Progenitor cell of endocrine pancreas (in vitro differentiated cells): Measurements from ENCODE around the gene STAB2. TPM values are rescaled to one million over a fixed set of nuclear protein-coding genes. Genes with fewer than 3 reads are reported as not detected.

Experiments used
- DNase-seq: peaks from one replicate; pipeline ENCODE4 v3.0.0; 2021; ENCODE audit warnings: low spot score; ENCODE audit not compliant: unreplicated experiment
- H3K27ac Mint-ChIP-seq: 2 replicates; pipeline ENCODE4 v1.8.0; 2021; ENCODE audit warnings: mild to moderate bottlenecking, moderate library complexity, mixed read lengths
- H3K27me3 Mint-ChIP-seq: 2 replicates; pipeline ENCODE4 v1.8.0; 2021; ENCODE audit warnings: mixed read lengths
- H3K36me3 Mint-ChIP-seq: 2 replicates; pipeline ENCODE4 v1.8.0; 2022; ENCODE audit warnings: mixed read lengths; ENCODE audit not compliant: insufficient read depth
- H3K4me1 Mint-ChIP-seq: 2 replicates; pipeline ENCODE4 v1.8.0; 2021; ENCODE audit warnings: low read depth, mixed read lengths
- H3K4me3 Mint-ChIP-seq: 2 replicates; pipeline ENCODE4 v1.8.0; 2021; ENCODE audit warnings: low read depth, mild to moderate bottlenecking, moderate library complexity, mixed read lengths
- H3K9me3 Mint-ChIP-seq: 2 replicates; pipeline ENCODE4 v1.8.0; 2021; ENCODE audit warnings: low read depth, mixed read lengths
- total RNA-seq: library from RNA; stranded (reverse); gene quantifications from 2 replicates; pipeline ENCODE4 v1.2.1, GENCODE V29; 2021
- TF ChIP-seq, protein P1 (sequence below): fragments of 200-600 bp; sonication (generic); IDR thresholded peaks from one replicate; pipeline ENCODE4 v1.5.0; 2021; ENCODE audit warnings: antibody characterized with exemption, mild to moderate bottlenecking; ENCODE audit not compliant: unreplicated experiment

The STAB2 gene
- total RNA-seq, 1 donor from 2014 or later, result not detected

DNA sequence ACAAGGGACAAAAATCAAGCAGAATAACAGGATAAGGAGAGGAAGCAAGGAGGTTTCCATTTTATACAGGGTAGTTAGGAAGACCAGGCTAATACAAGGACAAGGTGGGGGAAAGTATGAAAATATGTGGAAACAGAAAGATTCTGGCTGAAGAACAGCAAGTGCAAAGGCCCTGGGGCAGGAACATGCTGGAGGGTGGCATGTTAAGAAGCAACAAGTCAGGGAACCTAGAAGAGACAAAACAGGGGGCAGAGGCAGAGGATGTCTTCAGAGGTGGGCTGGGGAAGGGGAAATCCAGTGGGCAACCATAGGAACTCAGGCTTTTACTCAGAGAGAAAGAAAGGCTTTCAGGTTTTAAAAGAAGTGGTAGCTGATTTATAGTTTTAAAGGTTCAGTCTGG, 199.1 kb downstream of the STAB2 start:
- no peaks in the 10 kb centered on the region for H3K27me3 Mint-ChIP-seq
- H3K4me3 Mint-ChIP-seq, result no peak overlapping the region
- H3K9me3 Mint-ChIP-seq, result no peaks in the 10 kb centered on the region
- peaks cover 15% of the 10 kb centered on the region for H3K4me1 Mint-ChIP-seq
- H3K27ac Mint-ChIP-seq, result no peak overlapping the region
- peaks cover 10% of the 10 kb centered on the region for H3K36me3 Mint-ChIP-seq
- DNase-seq, result no peak
- TF ChIP-seq, protein P1, sequence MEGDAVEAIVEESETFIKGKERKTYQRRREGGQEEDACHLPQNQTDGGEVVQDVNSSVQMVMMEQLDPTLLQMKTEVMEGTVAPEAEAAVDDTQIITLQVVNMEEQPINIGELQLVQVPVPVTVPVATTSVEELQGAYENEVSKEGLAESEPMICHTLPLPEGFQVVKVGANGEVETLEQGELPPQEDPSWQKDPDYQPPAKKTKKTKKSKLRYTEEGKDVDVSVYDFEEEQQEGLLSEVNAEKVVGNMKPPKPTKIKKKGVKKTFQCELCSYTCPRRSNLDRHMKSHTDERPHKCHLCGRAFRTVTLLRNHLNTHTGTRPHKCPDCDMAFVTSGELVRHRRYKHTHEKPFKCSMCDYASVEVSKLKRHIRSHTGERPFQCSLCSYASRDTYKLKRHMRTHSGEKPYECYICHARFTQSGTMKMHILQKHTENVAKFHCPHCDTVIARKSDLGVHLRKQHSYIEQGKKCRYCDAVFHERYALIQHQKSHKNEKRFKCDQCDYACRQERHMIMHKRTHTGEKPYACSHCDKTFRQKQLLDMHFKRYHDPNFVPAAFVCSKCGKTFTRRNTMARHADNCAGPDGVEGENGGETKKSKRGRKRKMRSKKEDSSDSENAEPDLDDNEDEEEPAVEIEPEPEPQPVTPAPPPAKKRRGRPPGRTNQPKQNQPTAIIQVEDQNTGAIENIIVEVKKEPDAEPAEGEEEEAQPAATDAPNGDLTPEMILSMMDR, result no peak

DNA sequence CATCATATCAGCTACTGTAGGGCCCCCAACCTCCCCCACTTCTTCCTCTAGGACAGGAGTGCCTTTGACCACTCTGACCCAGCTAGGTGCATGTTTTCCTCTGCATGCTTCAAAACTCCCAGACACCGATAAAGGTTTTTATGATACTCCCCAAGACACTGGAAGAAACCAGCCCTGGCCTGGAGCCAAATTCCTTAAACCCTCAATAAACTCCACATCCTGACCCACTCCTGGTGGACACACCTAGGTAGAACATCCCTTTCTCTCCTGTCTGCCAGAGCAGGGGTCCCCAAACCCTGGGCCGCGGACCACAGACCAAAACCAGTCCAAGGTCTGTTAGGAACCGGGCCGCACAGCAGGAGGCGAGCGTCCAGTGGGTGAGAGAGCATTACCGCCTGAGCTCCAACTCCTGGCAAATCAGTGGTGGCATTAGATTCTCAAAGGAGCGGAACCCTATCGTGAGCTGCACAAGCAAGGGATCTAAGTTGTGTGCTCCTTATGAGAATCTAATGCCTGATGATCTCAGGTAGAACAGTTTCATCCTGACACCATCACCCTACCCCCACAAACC, 204.4 kb downstream of the STAB2 start:
- Mint-ChIP-seq H3K4me1 (no peaks in the 10 kb centered on the region), H3K9me3 (no peaks in the 10 kb centered on the region), H3K4me3 (no peak overlapping the region), H3K27ac (no peak overlapping the region), H3K27me3 (no peaks in the 10 kb centered on the region), H3K36me3 (peaks cover 9% of the 10 kb centered on the region)
- TF ChIP-seq, protein P1, result no peak
- DNase-seq, result no peak

DNA sequence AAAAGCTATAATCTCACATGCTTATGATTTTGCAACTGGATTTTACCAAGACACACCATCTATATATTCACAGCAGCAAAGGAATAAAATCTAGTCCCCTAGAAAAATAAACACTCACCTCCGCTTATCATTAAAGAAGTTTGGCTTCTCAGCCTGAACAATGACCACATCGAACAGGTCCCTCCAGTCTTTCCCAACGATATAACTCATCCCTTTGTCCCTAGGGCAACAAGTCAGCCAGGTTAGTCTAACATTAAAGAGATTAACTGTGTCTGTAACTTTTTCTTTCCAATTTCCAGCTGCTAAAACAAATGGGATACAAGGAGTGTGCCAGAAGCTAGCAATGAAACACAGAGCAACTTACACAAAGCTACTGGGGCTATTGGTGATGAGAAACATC, 206.0 kb downstream of the STAB2 start:
- DNase-seq, result no peak
- peaks cover 17% of the 10 kb centered on the region for H3K36me3 Mint-ChIP-seq
- no peak overlapping the region for H3K27ac Mint-ChIP-seq
- no peak overlapping the region for H3K4me3 Mint-ChIP-seq
- no peaks in the 10 kb centered on the region for H3K27me3 Mint-ChIP-seq
- H3K4me1 Mint-ChIP-seq, result no peaks in the 10 kb centered on the region
- TF ChIP-seq, protein P1, result no peak
- H3K9me3 Mint-ChIP-seq, result no peaks in the 10 kb centered on the region

DNA sequence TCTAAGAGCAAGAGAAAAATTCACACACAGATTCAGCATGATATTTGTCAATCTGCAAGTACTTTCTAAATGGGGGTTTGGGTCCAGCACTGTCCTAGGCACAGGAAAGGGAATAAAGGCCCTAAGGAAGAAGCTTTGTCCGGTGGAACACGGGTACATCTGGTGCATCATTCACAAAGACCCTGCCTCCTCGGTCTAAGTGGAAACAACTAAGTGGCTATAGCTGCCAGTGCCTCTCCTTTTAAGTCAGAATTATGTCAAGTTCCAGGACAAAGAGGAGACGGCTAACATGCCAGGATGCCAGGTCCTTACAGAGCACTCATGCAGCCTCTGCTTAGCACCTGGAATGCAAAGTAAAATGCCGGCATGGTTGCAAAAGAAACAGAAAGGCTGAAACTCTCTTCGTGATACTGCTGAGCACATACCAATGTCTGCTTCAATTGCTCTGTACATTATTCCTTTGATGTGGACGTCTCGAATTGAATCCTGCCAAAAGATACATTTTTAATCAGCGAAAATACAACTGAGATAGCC, 206.5 kb downstream of the STAB2 start:
- Mint-ChIP-seq H3K27ac (no peak overlapping the region), H3K4me3 (no peak overlapping the region), H3K27me3 (no peaks in the 10 kb centered on the region), H3K36me3 (peaks cover 17% of the 10 kb centered on the region), H3K4me1 (no peaks in the 10 kb centered on the region), H3K9me3 (no peaks in the 10 kb centered on the region)
- TF ChIP-seq, protein P1, result no peak
- no peak for DNase-seq

DNA sequence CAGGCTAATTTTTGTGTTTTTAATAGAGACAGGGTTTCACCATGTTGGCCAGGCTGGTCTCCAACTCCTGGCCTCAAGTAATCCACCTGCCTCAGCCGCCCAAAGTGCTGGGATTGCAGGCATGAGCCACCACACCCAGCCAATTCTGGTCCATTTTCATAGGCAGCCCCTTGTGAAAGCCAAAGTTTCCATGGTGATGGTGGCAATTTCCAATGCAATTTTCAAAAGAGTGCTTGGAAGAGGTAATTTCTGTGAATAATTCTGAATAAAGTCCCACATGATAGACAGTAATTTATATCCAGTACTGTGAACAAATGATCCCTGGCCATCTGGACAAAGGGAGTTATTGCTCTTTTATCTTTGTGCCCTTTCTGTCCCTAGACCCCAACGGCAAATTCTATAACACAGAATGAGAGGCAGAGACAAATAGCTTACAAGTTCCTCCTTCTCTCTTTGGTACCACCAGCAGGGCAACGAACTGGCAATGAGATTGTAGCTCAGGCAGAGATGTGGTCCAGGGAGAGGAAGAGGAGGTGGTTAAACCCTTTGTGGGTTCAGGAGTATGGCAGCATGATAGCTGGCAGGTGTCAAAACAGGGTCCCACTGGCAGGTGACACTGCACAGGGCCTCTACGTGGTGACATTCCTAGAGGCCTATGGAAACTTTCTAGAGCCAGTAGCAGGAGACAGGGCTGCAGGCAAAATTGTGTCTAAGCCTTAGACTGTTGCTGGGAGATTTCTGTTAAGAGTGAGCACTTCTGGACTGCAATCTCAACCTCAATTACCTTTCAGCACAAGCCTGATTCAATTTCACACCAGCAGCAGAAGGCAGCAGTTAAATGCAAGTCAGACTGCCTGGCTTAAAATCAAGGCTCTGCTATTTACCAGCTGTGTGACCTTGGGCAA, 207.5 kb downstream of the STAB2 start:
- Mint-ChIP-seq H3K9me3 (no peaks in the 10 kb centered on the region), H3K36me3 (peaks cover 17% of the 10 kb centered on the region), H3K4me3 (no peak overlapping the region), H3K4me1 (no peaks in the 10 kb centered on the region), H3K27me3 (no peaks in the 10 kb centered on the region), H3K27ac (peak overlapping the region; percentile 16)
- DNase-seq, result no peak
- TF ChIP-seq, protein P1, result no peak
